PC-3 (cell line): ENCODE results near the gene KRT86. TPM values are rescaled to one million over a fixed set of nuclear protein-coding genes. Genes with fewer than 3 reads are reported as not detected.
A peak's percentile ranks its signal among the peaks of the same experiment; 100 is the strongest.

Experiments used
- ATAC-seq: fragments of 200-7000 bp; cut with Tn5 transposase; 2 replicates; pipeline ENCODE4 v1.9.1; 2020; ENCODE audit warnings: mild to moderate bottlenecking, moderate library complexity
- BruUV-seq: library from RNA; stranded (reverse); fragments of 400-500 nt; replicated peaks from 2 replicates; lab custom pipeline; 2021; lab: Mats Ljungman, UMichigan
- CTCF ChIA-PET: fragments of 300-600 bp; sonication (Branson Sonifier 250); formaldehyde crosslinking; loops from one replicate; lab custom pipeline; 2022; ENCODE audit warnings: antibody characterized with exemption; lab: Charles Lee
- POLR2A ChIA-PET: fragments of 300-600 bp; sonication (Branson Sonifier 250); formaldehyde crosslinking; loops from one replicate; lab custom pipeline; 2022; ENCODE audit warnings: antibody characterized with exemption; ENCODE audit not compliant: unreplicated experiment; lab: Charles Lee
- DNase-seq: peaks from one replicate; pipeline ENCODE4 v3.0.0-alpha.2; 2015
- H2AFZ ChIP-seq: fragments of 300-600 bp; sonication (generic); 2 replicates; pipeline ENCODE4 v1.6.0; 2016; ENCODE audit warnings: antibody characterized with exemption, low read length
- H3F3A ChIP-seq: fragments of 300-600 bp; sonication (generic); one replicate; pipeline ENCODE4 v1.6.0; 2017; ENCODE audit warnings: antibody characterized with exemption, low read length, control low read depth, mild to moderate bottlenecking; ENCODE audit not compliant: unreplicated experiment
- H3K27ac ChIP-seq: fragments of 300-600 bp; sonication (generic); 2 replicates; pipeline ENCODE4 v1.5.1; 2016; ENCODE audit warnings: mild to moderate bottlenecking, low read length
- H3K27me3 ChIP-seq: fragments of 300-600 bp; sonication (generic); 2 replicates; pipeline ENCODE4 v1.6.1; 2016; ENCODE audit warnings: low read length, mixed read lengths
- H3K36me3 ChIP-seq: fragments of 300-600 bp; sonication (generic); 2 replicates; pipeline ENCODE4 v1.6.1; 2016; ENCODE audit warnings: low read depth, mixed run types, low read length, mixed read lengths
- H3K4me1 ChIP-seq: fragments of 300-600 bp; sonication (generic); 2 replicates; pipeline ENCODE4 v1.5.1; 2016; ENCODE audit warnings: low read length; ENCODE audit not compliant: insufficient read depth
- H3K4me2 ChIP-seq: fragments of 300-600 bp; sonication (generic); 2 replicates; pipeline ENCODE4 v1.6.0; 2016; ENCODE audit warnings: low read length
- H3K4me3 ChIP-seq: fragments of 300-600 bp; sonication (generic); 2 replicates; pipeline ENCODE4 v1.5.1; 2016; ENCODE audit warnings: mild to moderate bottlenecking, low read length, mixed read lengths
- H3K79me2 ChIP-seq: fragments of 300-600 bp; sonication (generic); 2 replicates; pipeline ENCODE4 v1.6.1; 2017; ENCODE audit warnings: low read length, mixed read lengths
- H3K9ac ChIP-seq: fragments of 300-600 bp; sonication (generic); 2 replicates; pipeline ENCODE4 v1.6.0; 2016; ENCODE audit warnings: mild to moderate bottlenecking, low read length
- H3K9me2 ChIP-seq: fragments of 300-600 bp; sonication (generic); replicated peaks from 2 replicates; pipeline ENCODE4 v1.6.1; 2016; ENCODE audit warnings: mixed run types, low read length, mixed read lengths
- H3K9me3 ChIP-seq: fragments of 300-600 bp; sonication (generic); 2 replicates; pipeline ENCODE4 v1.6.1; 2016; ENCODE audit warnings: low read length, mixed read lengths
- H4K20me1 ChIP-seq: fragments of 300-600 bp; sonication (generic); 2 replicates; pipeline ENCODE4 v1.6.1; 2016; ENCODE audit warnings: low read length, mixed read lengths
- EZH2 ChIP-seq: fragments of 300-600 bp; sonication (generic); IDR thresholded peaks from one replicate; pipeline ENCODE4 v1.6.1; 2017; ENCODE audit warnings: antibody characterized with exemption, mild to moderate bottlenecking, low read length; ENCODE audit not compliant: unreplicated experiment
- EZH2phosphoT487 ChIP-seq: fragments of 300-600 bp; sonication (generic); IDR thresholded peaks from 2 replicates; pipeline ENCODE4 v1.6.1; 2018; ENCODE audit warnings: mild to moderate bottlenecking, antibody characterized with exemption, low read length, borderline replicate concordance
- intact Hi-C: fragments of 100-400 bp; cut with micrococcal nuclease; formaldehyde crosslinking; loops from 2 replicates; pipeline ENCODE4 v1.9.0; 2023
- total RNA-seq: library from RNA; depleted of rRNA; stranded (reverse); fragments of >200 nt; gene quantifications from 2 replicates; pipeline ENCODE4 v1.2.3, GENCODE V29; 2014
- TF ChIP-seq, protein P1 (sequence below): fragments of 300-600 bp; sonication (generic); conservative IDR thresholded peaks from 2 replicates; pipeline ENCODE4 v1.5.1; 2017; ENCODE audit warnings: antibody characterized with exemption, low read depth, mild to moderate bottlenecking, low read length

KRT86 gene
- total RNA-seq, 1 experiment from 2014 or later: 1.2 TPM

DNA sequence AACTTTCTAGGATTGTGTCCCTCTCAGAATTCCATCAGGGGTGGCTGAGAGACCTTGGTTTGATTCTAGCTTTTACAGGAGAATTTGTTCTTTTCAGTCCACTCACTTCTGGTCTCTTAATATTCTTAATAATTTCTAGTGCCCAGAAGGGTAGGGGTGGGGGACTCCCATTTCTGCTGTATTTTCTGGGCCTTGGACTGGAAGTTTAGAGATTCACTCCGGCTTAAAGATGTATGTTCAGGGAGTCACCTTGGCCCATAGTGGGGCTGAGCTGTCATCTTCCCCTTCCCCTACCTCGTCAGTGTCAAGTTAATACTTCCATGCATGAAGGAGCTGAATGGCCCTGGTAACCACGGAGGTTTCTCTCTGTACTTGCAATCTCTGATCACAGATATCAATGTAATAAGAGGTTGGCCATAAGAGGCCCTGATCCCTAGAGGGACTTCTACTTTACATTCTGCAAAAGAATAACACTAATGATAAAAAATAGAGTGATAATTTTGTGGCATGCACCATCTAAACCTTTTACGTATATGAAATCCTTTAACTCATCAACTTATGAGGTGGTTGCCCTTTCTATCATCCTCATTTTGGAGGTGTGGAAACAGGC, 10.2 kb downstream of the KRT86 start:
- ChIA-PET POLR2A (interaction anchor here (0.6 to 1.2 kb wide), 8 partner anchors 23 to 137 kb away, joined by 3 to 14 read pairs (median 4); no protein-coding TSS in a partner anchor), CTCF (interaction anchor here (0.6 to 0.8 kb wide), 2 partner anchors 43 to 138 kb away, joined by 3 to 4 read pairs; no protein-coding TSS in a partner anchor)
- no peaks in the 10 kb centered on the region for H3K9me2 ChIP-seq
- intact Hi-C loops: no loop called here
- no TSS peak for BruUV-seq
- H3K4me3 ChIP-seq: no peak overlapping the region
- no peaks in the 10 kb centered on the region for H3K27me3 ChIP-seq
- peaks cover 22% of the 10 kb centered on the region for H4K20me1 ChIP-seq
- peaks cover 24% of the 10 kb centered on the region for H3K36me3 ChIP-seq
- no peaks in the 10 kb centered on the region for H3K9me3 ChIP-seq
- H2AFZ ChIP-seq: no peak overlapping the region
- no peak for ATAC-seq
- TF ChIP-seq EZH2 (no peak), EZH2phosphoT487 (no peak)
- TF ChIP-seq, protein P1, sequence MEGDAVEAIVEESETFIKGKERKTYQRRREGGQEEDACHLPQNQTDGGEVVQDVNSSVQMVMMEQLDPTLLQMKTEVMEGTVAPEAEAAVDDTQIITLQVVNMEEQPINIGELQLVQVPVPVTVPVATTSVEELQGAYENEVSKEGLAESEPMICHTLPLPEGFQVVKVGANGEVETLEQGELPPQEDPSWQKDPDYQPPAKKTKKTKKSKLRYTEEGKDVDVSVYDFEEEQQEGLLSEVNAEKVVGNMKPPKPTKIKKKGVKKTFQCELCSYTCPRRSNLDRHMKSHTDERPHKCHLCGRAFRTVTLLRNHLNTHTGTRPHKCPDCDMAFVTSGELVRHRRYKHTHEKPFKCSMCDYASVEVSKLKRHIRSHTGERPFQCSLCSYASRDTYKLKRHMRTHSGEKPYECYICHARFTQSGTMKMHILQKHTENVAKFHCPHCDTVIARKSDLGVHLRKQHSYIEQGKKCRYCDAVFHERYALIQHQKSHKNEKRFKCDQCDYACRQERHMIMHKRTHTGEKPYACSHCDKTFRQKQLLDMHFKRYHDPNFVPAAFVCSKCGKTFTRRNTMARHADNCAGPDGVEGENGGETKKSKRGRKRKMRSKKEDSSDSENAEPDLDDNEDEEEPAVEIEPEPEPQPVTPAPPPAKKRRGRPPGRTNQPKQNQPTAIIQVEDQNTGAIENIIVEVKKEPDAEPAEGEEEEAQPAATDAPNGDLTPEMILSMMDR: no peak
- peak overlapping the region; percentile 98 for H3K27ac ChIP-seq
- H3K4me1 ChIP-seq: peaks cover 64% of the 10 kb centered on the region
- peak overlapping the region; percentile 34 for H3K9ac ChIP-seq
- peaks cover 29% of the 10 kb centered on the region for H3K79me2 ChIP-seq
- peak overlapping the region; percentile 46 for H3K4me2 ChIP-seq
- peaks cover 27% of the 10 kb centered on the region for H3F3A ChIP-seq
- peak; percentile 54 for DNase-seq

DNA sequence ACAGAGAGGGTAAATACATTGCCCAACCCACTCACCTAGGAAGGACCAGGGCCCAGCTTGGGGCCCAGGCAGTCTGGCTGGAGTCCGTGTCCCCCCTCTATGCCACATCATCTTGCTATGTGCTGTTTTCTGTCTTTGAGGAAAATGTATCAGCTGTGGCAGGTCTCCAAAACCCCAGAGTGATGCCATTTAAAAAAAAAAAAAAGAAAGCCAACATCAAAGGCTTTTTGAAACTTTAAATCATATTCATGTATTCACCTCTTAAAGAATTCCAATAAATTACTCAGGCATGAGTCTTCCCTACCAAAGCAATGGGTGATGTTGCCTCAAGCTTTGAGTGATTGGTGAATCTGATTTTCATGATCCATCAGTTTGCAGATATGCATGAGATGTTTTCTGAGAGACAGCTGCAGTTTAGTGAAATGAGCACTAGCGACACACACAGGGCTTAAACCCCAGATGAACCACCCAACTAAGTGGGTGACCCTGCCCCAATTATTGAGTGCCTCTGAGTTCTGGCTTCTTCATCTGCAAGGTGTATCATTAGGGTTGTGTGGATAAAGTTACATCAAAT, 10.8 kb downstream of the KRT86 start:
- H3K4me2 ChIP-seq: peak overlapping the region; percentile 88
- CTCF ChIA-PET: interaction anchor here (0.6 kb wide), 1 partner anchor 138 kb away, joined by 3 read pairs; no protein-coding TSS in a partner anchor
- H2AFZ ChIP-seq: no peak overlapping the region

More for the DNA sequence above, 10.8 kb downstream of the KRT86 start:
- peaks cover 29% of the 10 kb centered on the region for H3K79me2 ChIP-seq
- TF ChIP-seq EZH2phosphoT487: no peak
- TF ChIP-seq, protein P1: peak; percentile 41
- no peaks in the 10 kb centered on the region for H3K27me3 ChIP-seq
- POLR2A ChIA-PET: interaction anchor here (0.6 to 1.2 kb wide), 5 partner anchors 37 to 138 kb away, joined by 3 to 14 read pairs (median 4); no protein-coding TSS in a partner anchor
- peaks cover 25% of the 10 kb centered on the region for H3F3A ChIP-seq
- H3K4me1 ChIP-seq: peaks cover 58% of the 10 kb centered on the region
- H3K27ac ChIP-seq: peak overlapping the region; percentile 98
- peaks cover 22% of the 10 kb centered on the region for H4K20me1 ChIP-seq
- intact Hi-C loops: no loop called here
- ATAC-seq (peak; percentile 3), DNase-seq (peak; percentile 93)
- H3K4me3 ChIP-seq: peak overlapping the region; percentile 74
- H3K9ac ChIP-seq: peak overlapping the region; percentile 80
- H3K36me3 ChIP-seq: peaks cover 24% of the 10 kb centered on the region
- BruUV-seq: no TSS peak
- H3K9me3 ChIP-seq: no peaks in the 10 kb centered on the region
- H3K9me2 ChIP-seq: no peaks in the 10 kb centered on the region
